ENCODE results near the gene FNDC3B.

Gene FNDC3B

GRCh38 chr3:172188511-172188910 is 149.1 kb downstream of the FNDC3B start:
- Mint-ChIP-seq H3K4me3 (no peak overlapping the region), H3K27ac (no peak overlapping the region), H3K36me3 (peaks cover 9% of the 10 kb centered on the region), H3K4me1 (peaks cover 19% of the 10 kb centered on the region), H3K9me3 (no peaks in the 10 kb centered on the region), H3K27me3 (no peaks in the 10 kb centered on the region)

GRCh38 chr3:172189213-172189612 is 149.8 kb downstream of the FNDC3B start:
- peaks cover 9% of the 10 kb centered on the region for H3K36me3 Mint-ChIP-seq
- peaks cover 16% of the 10 kb centered on the region for H3K4me1 Mint-ChIP-seq
- no peak overlapping the region for H3K27ac Mint-ChIP-seq
- no peak overlapping the region for H3K4me3 Mint-ChIP-seq
- no peaks in the 10 kb centered on the region for H3K27me3 Mint-ChIP-seq
- H3K9me3 Mint-ChIP-seq: no peaks in the 10 kb centered on the region

- Mint-ChIP-seq H3K4me1 (peaks cover 13% of the 10 kb centered on the region), H3K9me3 (no peaks in the 10 kb centered on the region)
Observed at GRCh38 chr3:172189987-172190603, 150.7 kb downstream of the FNDC3B start.

GRCh38 chr3:172190980-172191379 is 151.6 kb downstream of the FNDC3B start:
- Mint-ChIP-seq H3K36me3 (peaks cover 12% of the 10 kb centered on the region), H3K4me3 (no peak overlapping the region), H3K9me3 (no peaks in the 10 kb centered on the region), H3K27ac (no peak overlapping the region), H3K4me1 (peaks cover 13% of the 10 kb centered on the region), H3K27me3 (no peaks in the 10 kb centered on the region)

More at GRCh38 chr3:172189987-172190603, 150.7 kb downstream of the FNDC3B start:
- Mint-ChIP-seq H3K4me3 (no peak overlapping the region), H3K27me3 (no peaks in the 10 kb centered on the region), H3K36me3 (peaks cover 10% of the 10 kb centered on the region), H3K27ac (no peak overlapping the region)

- H3K4me1 Mint-ChIP-seq: peaks cover 11% of the 10 kb centered on the region
- no peak overlapping the region for H3K4me3 Mint-ChIP-seq
- no peak overlapping the region for H3K27ac Mint-ChIP-seq
- H3K36me3 Mint-ChIP-seq: peaks cover 12% of the 10 kb centered on the region
- no peaks in the 10 kb centered on the region for H3K9me3 Mint-ChIP-seq
- no peaks in the 10 kb centered on the region for H3K27me3 Mint-ChIP-seq
Observed at GRCh38 chr3:172191629-172192028, 152.3 kb downstream of the FNDC3B start.

- Mint-ChIP-seq H3K9me3 (no peaks in the 10 kb centered on the region), H3K27me3 (no peaks in the 10 kb centered on the region), H3K27ac (no peak overlapping the region), H3K4me3 (no peak overlapping the region), H3K36me3 (peaks cover 12% of the 10 kb centered on the region), H3K4me1 (peaks cover 9% of the 10 kb centered on the region)
Observed at GRCh38 chr3:172192830-172193415, 153.5 kb downstream of the FNDC3B start.

- Mint-ChIP-seq H3K36me3 (peaks cover 12% of the 10 kb centered on the region), H3K27ac (no peak overlapping the region), H3K4me3 (no peak overlapping the region), H3K9me3 (peaks cover 1% of the 10 kb centered on the region), H3K4me1 (peaks cover 9% of the 10 kb centered on the region), H3K27me3 (no peaks in the 10 kb centered on the region)
Observed at GRCh38 chr3:172193436-172193835, 154.1 kb downstream of the FNDC3B start.

GRCh38 chr3:172194702-172195406 is 155.5 kb downstream of the FNDC3B start:
- no peak overlapping the region for H3K4me3 Mint-ChIP-seq
- H3K36me3 Mint-ChIP-seq: peaks cover 18% of the 10 kb centered on the region
- no peak overlapping the region for H3K27ac Mint-ChIP-seq
- H3K27me3 Mint-ChIP-seq: no peaks in the 10 kb centered on the region
- H3K9me3 Mint-ChIP-seq: peaks cover 5% of the 10 kb centered on the region
- H3K4me1 Mint-ChIP-seq: peaks cover 9% of the 10 kb centered on the region

GRCh38 chr3:172195407-172195754 is 156.0 kb downstream of the FNDC3B start:
- H3K4me3 Mint-ChIP-seq: no peak overlapping the region
- peaks cover 5% of the 10 kb centered on the region for H3K9me3 Mint-ChIP-seq
- peaks cover 19% of the 10 kb centered on the region for H3K36me3 Mint-ChIP-seq
- no peak overlapping the region for H3K27ac Mint-ChIP-seq
- H3K27me3 Mint-ChIP-seq: no peaks in the 10 kb centered on the region
- peaks cover 9% of the 10 kb centered on the region for H3K4me1 Mint-ChIP-seq

- Mint-ChIP-seq H3K36me3 (peaks cover 19% of the 10 kb centered on the region), H3K27ac (no peak overlapping the region), H3K27me3 (no peaks in the 10 kb centered on the region), H3K9me3 (peaks cover 5% of the 10 kb centered on the region), H3K4me1 (peaks cover 9% of the 10 kb centered on the region), H3K4me3 (no peak overlapping the region)
Observed at GRCh38 chr3:172197344-172197743, 158.0 kb downstream of the FNDC3B start.

GRCh38 chr3:172198428-172198827 is 159.1 kb downstream of the FNDC3B start:
- Mint-ChIP-seq H3K4me3 (no peak overlapping the region), H3K4me1 (peaks cover 8% of the 10 kb centered on the region)

GRCh38 chr3:172199850-172200369 is 160.5 kb downstream of the FNDC3B start:
- Mint-ChIP-seq H3K27me3 (no peaks in the 10 kb centered on the region), H3K27ac (no peak overlapping the region), H3K4me1 (no peaks in the 10 kb centered on the region), H3K4me3 (no peak overlapping the region), H3K36me3 (peaks cover 26% of the 10 kb centered on the region), H3K9me3 (peaks cover 14% of the 10 kb centered on the region)

More at GRCh38 chr3:172198428-172198827, 159.1 kb downstream of the FNDC3B start:
- Mint-ChIP-seq H3K27ac (no peak overlapping the region), H3K9me3 (peaks cover 5% of the 10 kb centered on the region), H3K27me3 (no peaks in the 10 kb centered on the region), H3K36me3 (peaks cover 23% of the 10 kb centered on the region)

- Mint-ChIP-seq H3K4me3 (no peak overlapping the region), H3K27ac (no peak overlapping the region), H3K27me3 (no peaks in the 10 kb centered on the region), H3K36me3 (peaks cover 30% of the 10 kb centered on the region), H3K4me1 (no peaks in the 10 kb centered on the region), H3K9me3 (peaks cover 16% of the 10 kb centered on the region)
Observed at GRCh38 chr3:172201136-172201869, 161.9 kb downstream of the FNDC3B start.

- Mint-ChIP-seq H3K27me3 (no peaks in the 10 kb centered on the region), H3K4me1 (no peaks in the 10 kb centered on the region), H3K4me3 (no peak overlapping the region), H3K27ac (no peak overlapping the region), H3K36me3 (peaks cover 33% of the 10 kb centered on the region), H3K9me3 (peaks cover 16% of the 10 kb centered on the region)
Observed at GRCh38 chr3:172201870-172202236, 162.5 kb downstream of the FNDC3B start.

- H3K4me3 Mint-ChIP-seq: no peak overlapping the region
Observed at GRCh38 chr3:172202797-172203196, 163.4 kb downstream of the FNDC3B start.

More at GRCh38 chr3:172202797-172203196, 163.4 kb downstream of the FNDC3B start:
- peaks cover 34% of the 10 kb centered on the region for H3K36me3 Mint-ChIP-seq
- no peak overlapping the region for H3K27ac Mint-ChIP-seq
- no peaks in the 10 kb centered on the region for H3K4me1 Mint-ChIP-seq
- peaks cover 16% of the 10 kb centered on the region for H3K9me3 Mint-ChIP-seq
- no peaks in the 10 kb centered on the region for H3K27me3 Mint-ChIP-seq
